ENCODE measurements around the gene LCK. TPM values are rescaled to one million over a fixed set of nuclear protein-coding genes. Genes with fewer than 3 reads are reported as not detected.
"Not testable (repeated sequence)": the region's sequence is repeated elsewhere in the genome, so short reads cannot be mapped to it uniquely, and the experiment has no call there.

The LCK gene
- total RNA-seq, 1 donor from 2014 or later: 16.6 TPM

- ATAC-seq (ENCODE audit: low read depth) (no peak), DNase-seq (no peak)
- CTCF ChIA-PET: interaction anchor here (0.9 to 2.9 kb wide), 4 partner anchors 26 to 76 kb away, joined by 3 to 27 read pairs (median 16); partner anchors contain the start of gene LCK
- POLR2A ChIA-PET: interaction anchor here (0.6 to 4.8 kb wide), 38 partner anchors 8 to 995 kb away, joined by 3 to 107 read pairs (median 6); partner anchors contain the start of genes BSDC1, CCDC28B, EIF3I and FAM229A
- Mint-ChIP-seq H3K36me3 (ENCODE audit: low read depth) (peaks cover 23% of the 10 kb centered on the region), H3K9me3 (no peaks in the 10 kb centered on the region), H3K4me1 (peaks cover 42% of the 10 kb centered on the region), H3K27me3 (no peaks in the 10 kb centered on the region), H3K4me3 (peak overlapping the region; percentile 100), H3K27ac (peak overlapping the region; percentile 98)
- TF ChIP-seq, protein P1, sequence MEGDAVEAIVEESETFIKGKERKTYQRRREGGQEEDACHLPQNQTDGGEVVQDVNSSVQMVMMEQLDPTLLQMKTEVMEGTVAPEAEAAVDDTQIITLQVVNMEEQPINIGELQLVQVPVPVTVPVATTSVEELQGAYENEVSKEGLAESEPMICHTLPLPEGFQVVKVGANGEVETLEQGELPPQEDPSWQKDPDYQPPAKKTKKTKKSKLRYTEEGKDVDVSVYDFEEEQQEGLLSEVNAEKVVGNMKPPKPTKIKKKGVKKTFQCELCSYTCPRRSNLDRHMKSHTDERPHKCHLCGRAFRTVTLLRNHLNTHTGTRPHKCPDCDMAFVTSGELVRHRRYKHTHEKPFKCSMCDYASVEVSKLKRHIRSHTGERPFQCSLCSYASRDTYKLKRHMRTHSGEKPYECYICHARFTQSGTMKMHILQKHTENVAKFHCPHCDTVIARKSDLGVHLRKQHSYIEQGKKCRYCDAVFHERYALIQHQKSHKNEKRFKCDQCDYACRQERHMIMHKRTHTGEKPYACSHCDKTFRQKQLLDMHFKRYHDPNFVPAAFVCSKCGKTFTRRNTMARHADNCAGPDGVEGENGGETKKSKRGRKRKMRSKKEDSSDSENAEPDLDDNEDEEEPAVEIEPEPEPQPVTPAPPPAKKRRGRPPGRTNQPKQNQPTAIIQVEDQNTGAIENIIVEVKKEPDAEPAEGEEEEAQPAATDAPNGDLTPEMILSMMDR (IDR thresholded peaks at IDR 0.05): no peak
- intact Hi-C loops (cut with micrococcal nuclease): loop anchor here (1.0 to 5.0 kb wide), 5 partner anchors 41 to 360 kb away; partner anchors contain the start of genes CCDC28B, KPNA6, RBBP4 and ZBTB8OS
These were observed 40.2 kb downstream of the LCK start for GRCh38 chr1:32291145-32291707.

GRCh38 chr1:32291708-32292538 lies 40.9 kb downstream of the LCK start, which contains the start of gene HDAC1:
HDAC1 (plus strand) TSS chr1:32292083; CDS start chr1:32292170, 87 bp downstream.
- CTCF ChIA-PET: interaction anchor here (0.9 to 2.9 kb wide), 4 partner anchors 26 to 77 kb away, joined by 3 to 27 read pairs (median 16); partner anchors contain the start of gene LCK
- POLR2A ChIA-PET: interaction anchor here (0.6 to 4.8 kb wide), 39 partner anchors 8 to 995 kb away, joined by 3 to 107 read pairs (median 6); partner anchors contain the start of genes BSDC1, CCDC28B, EIF3I and FAM229A
- peaks cover 49% of the 10 kb centered on the region for H3K4me1 Mint-ChIP-seq
- DNase-seq (peak; percentile 91), ATAC-seq (ENCODE audit: low read depth) (peak; percentile 98)
- peaks cover 28% of the 10 kb centered on the region for H3K36me3 Mint-ChIP-seq (ENCODE audit: low read depth)
- TF ChIP-seq, protein P1 (IDR thresholded peaks at IDR 0.05): no peak
- no peaks in the 10 kb centered on the region for H3K9me3 Mint-ChIP-seq
- no peaks in the 10 kb centered on the region for H3K27me3 Mint-ChIP-seq
- intact Hi-C loops (cut with micrococcal nuclease): loop anchor here (1.0 to 5.0 kb wide), 13 partner anchors 17 to 359 kb away; partner anchors contain the start of genes BSDC1, CCDC28B, EIF3I and KPNA6
- H3K27ac Mint-ChIP-seq: peak within 1 kb of the TSS; percentile 98
- H3K4me3 Mint-ChIP-seq: peak within 1 kb of the TSS; percentile 100

GRCh38 chr1:32298211-32298610 lies 47.1 kb downstream of the LCK start:
- Mint-ChIP-seq H3K4me1 (peaks cover 64% of the 10 kb centered on the region), H3K36me3 (ENCODE audit: low read depth) (peaks cover 54% of the 10 kb centered on the region)
- H3K4me3 Mint-ChIP-seq; CTCF ChIA-PET; intact Hi-C loops (cut with micrococcal nuclease); DNase-seq; ATAC-seq (ENCODE audit: low read depth); H3K9me3 Mint-ChIP-seq; H3K27ac Mint-ChIP-seq; H3K27me3 Mint-ChIP-seq: not testable (repeated sequence)
- POLR2A ChIA-PET: interaction anchor here (0.7 kb wide), 1 partner anchor 56 kb away, joined by 9 read pairs; no protein-coding TSS in a partner anchor

- peaks cover 58% of the 10 kb centered on the region for H3K4me1 Mint-ChIP-seq
- DNase-seq (no peak), ATAC-seq (ENCODE audit: low read depth) (no peak)
- intact Hi-C loops (cut with micrococcal nuclease): no loop called here
- no peak overlapping the region for H3K4me3 Mint-ChIP-seq
- ChIA-PET POLR2A (interaction anchor here (0.6 to 1.3 kb wide), 3 partner anchors 8 to 354 kb away, joined by 3 to 4 read pairs (median 4); partner anchors contain the start of genes HDAC1 and MARCKSL1), CTCF (no interaction called here)
- H3K27ac Mint-ChIP-seq: no peak overlapping the region
- TF ChIP-seq, protein P1 (IDR thresholded peaks at IDR 0.05): no peak
- peaks cover 63% of the 10 kb centered on the region for H3K36me3 Mint-ChIP-seq (ENCODE audit: low read depth)
- H3K27me3 Mint-ChIP-seq: no peaks in the 10 kb centered on the region
- H3K9me3 Mint-ChIP-seq: no peaks in the 10 kb centered on the region
These were observed 48.3 kb downstream of the LCK start for GRCh38 chr1:32299327-32299726.

- Mint-ChIP-seq H3K9me3 (no peaks in the 10 kb centered on the region), H3K27me3 (no peaks in the 10 kb centered on the region), H3K4me3 (no peak overlapping the region), H3K4me1 (peaks cover 51% of the 10 kb centered on the region), H3K27ac (no peak overlapping the region), H3K36me3 (ENCODE audit: low read depth) (peaks cover 71% of the 10 kb centered on the region)
- ChIA-PET POLR2A (no interaction called here), CTCF (interaction anchor here (1.1 to 1.4 kb wide), 2 partner anchors 63 to 88 kb away, joined by 3 to 4 read pairs; no protein-coding TSS in a partner anchor)
- intact Hi-C loops (cut with micrococcal nuclease): no loop called here
- TF ChIP-seq, protein P1 (IDR thresholded peaks at IDR 0.05): no peak
- ATAC-seq (ENCODE audit: low read depth) (no peak), DNase-seq (no peak)
These were observed 52.3 kb downstream of the LCK start for GRCh38 chr1:32303358-32303757.
